Common myeloid progenitor, CD34-positive (primary cell): ENCODE data around the gene HMG20B.

Experiments used
- CTCF ChIA-PET: fragments of 350-600 bp; sonication (Branson Sonifier 250); formaldehyde crosslinking; loops from one replicate; lab custom pipeline; 2021; ENCODE audit warnings: antibody characterized with exemption; lab: Charles Lee
- POLR2A ChIA-PET: fragments of 350-600 bp; sonication (Branson Sonifier 250); formaldehyde crosslinking; loops from one replicate; lab custom pipeline; 2021; ENCODE audit warnings: antibody characterized with exemption; lab: Charles Lee
- DNase-seq, 3 donors: peaks; one replicate each; pipeline versions ENCODE4 v3.0.0 to v3.0.0-alpha.2; 2013
- H3K27ac ChIP-seq, 2 experiments: 1 replicate in 1 of 2; 2 replicates in 1 of 2; pipeline ENCODE4 v1.7.0; 2013; ENCODE audit warnings: inconsistent platforms in 2 of 2, low read length in 2 of 2, mild to moderate bottlenecking in 2 of 2, low read depth in 1 of 2, moderate library complexity in 1 of 2; ENCODE audit not compliant: severe bottlenecking in 2 of 2, insufficient read depth in 1 of 2, poor library complexity in 1 of 2
- H3K27me3 ChIP-seq, 5 experiments: replicated peaks in 2 of 5; 1 replicate in 3 of 5; 2 replicates in 2 of 5; pipeline versions ENCODE4 v1.6.1 to v1.7.0; 2013; ENCODE audit warnings: low read length in 4 of 5, mild to moderate bottlenecking in 2 of 5, moderate library complexity in 2 of 5, inconsistent platforms in 1 of 5; ENCODE audit not compliant: insufficient read depth in 5 of 5, control insufficient read depth in 4 of 5
- H3K36me3 ChIP-seq, 4 experiments: 1 replicate in 2 of 4; 2 replicates in 2 of 4; pipeline versions ENCODE4 v1.6.1 to v1.7.0; 2013; ENCODE audit warnings: low read length in 3 of 4, control low read depth in 1 of 4, mild to moderate bottlenecking in 1 of 4; ENCODE audit not compliant: control insufficient read depth in 4 of 4, insufficient read depth in 4 of 4
- H3K4me1 ChIP-seq, 4 experiments: 1 replicate in 3 of 4; 2 replicates in 1 of 4; pipeline versions ENCODE4 v1.6.1 to v1.7.1; 2013; ENCODE audit warnings: low read length in 3 of 4, mild to moderate bottlenecking in 3 of 4, control low read depth in 1 of 4, inconsistent platforms in 1 of 4, moderate library complexity in 1 of 4; ENCODE audit not compliant: control insufficient read depth in 4 of 4, insufficient read depth in 4 of 4; ENCODE audit errors: control extremely low read depth in 1 of 4
- H3K4me3 ChIP-seq, 7 experiments: 1 replicate in 4 of 7; 2 replicates in 3 of 7; pipeline versions ENCODE4 v1.5.1 to v1.7.0; 2013; ENCODE audit warnings: mild to moderate bottlenecking in 7 of 7, low read length in 6 of 7, moderate library complexity in 6 of 7, inconsistent platforms in 2 of 7, low read depth in 2 of 7, control low read depth in 1 of 7; ENCODE audit not compliant: insufficient read depth in 4 of 7, control insufficient read depth in 1 of 7; ENCODE audit errors: extremely low read depth in 1 of 7
- H3K9me3 ChIP-seq, 5 experiments: 1 replicate in 4 of 5; 2 replicates in 1 of 5; pipeline versions ENCODE4 v1.6.1 to v1.7.1; 2013; ENCODE audit warnings: low read length in 4 of 5, mild to moderate bottlenecking in 2 of 5, inconsistent platforms in 1 of 5, low read depth in 1 of 5, moderate library complexity in 1 of 5; ENCODE audit not compliant: control insufficient read depth in 4 of 5, insufficient read depth in 2 of 5; ENCODE audit errors: control extremely low read depth in 1 of 5
- WGBS: methylation state at CpG from one replicate; pipeline ENCODE4 v1.1.5; 2013; ENCODE audit not compliant: insufficient coverage; 5-methylcytosine and 5-hydroxymethylcytosine counted together

Gene HMG20B

DNA sequence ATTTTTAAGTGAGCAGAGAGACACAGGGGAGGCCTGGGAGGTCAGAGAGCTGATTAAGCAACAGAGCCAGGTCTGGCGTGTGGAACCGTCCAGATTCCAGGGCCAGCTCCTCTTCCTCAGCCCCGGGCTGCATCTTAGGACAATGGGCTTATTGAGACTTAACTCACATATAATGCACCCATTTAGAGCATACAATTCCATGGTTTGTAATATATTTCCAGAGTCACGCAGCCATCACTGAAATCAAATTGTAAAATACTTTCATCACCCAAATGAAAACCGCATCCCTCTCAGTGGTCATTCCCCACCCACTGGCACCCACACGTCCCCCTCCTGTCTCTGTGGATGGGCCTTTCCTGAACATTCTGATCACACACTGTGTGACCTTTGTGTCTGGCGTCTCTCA, 2.1 kb upstream of the HMG20B start:
- H3K9me3 ChIP-seq, result no peaks in the 10 kb centered on the region
- H3K36me3 ChIP-seq, result peaks cover 0 to 8% (median 1%) of the 10 kb centered on the region in 4 experiments
- no peaks in the 10 kb centered on the region for H3K27me3 ChIP-seq
- CTCF ChIA-PET, result no interaction called here
- H3K27ac ChIP-seq, result no peak overlapping the region
- DNase-seq, result no peak
- H3K4me1 ChIP-seq, result peaks cover 0 to 15% (median 12%) of the 10 kb centered on the region in 4 experiments
- 100% methylated on average over 7 of the region's 7 CpGs for WGBS
- POLR2A ChIA-PET, result interaction anchor here (0.6 kb wide), 1 partner anchor 29 kb away, joined by 3 read pairs; no protein-coding TSS in a partner anchor
- H3K4me3 ChIP-seq, result no peak overlapping the region

DNA sequence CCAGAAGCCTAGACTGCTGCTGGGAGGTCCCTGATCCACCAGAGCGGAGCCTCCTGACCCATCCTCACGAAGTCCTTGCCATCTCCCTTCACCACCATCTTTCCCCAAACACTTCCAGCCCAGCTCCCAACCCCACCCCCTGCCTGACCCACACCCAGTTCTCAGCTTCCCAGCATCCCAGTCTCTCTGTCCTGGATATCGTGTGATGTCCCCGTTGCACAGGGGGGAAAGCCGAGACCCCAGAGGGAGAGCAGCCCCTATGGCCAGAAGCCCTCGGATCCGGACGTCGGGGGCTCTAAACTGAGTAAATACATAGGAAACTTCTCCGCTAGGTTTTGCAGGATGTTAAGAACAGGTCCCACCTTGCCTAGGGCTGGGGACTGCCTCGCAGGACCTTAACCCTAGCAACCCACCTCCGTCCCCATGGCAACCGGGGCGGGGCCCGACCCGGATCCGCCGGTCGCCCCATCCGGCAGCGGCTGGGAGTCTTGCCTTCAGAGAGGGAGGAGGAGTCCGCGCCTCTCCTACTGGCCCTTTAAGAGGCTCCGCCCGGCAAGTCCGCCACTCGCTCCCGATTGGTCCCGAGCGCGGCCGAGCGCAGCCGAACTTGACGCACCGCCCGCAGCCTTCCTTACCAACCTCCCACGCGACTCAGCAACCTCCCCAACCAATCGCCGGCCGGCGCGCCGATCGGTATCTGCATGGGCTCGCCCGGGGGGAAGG, 451 bp upstream of the HMG20B start:
- DNase-seq, result peak; percentile 100
- Histone ChIP-seq H3K36me3 (peaks cover 0 to 19% (median 7%) of the 10 kb centered on the region in 4 experiments), H3K27me3 (no peaks in the 10 kb centered on the region), H3K4me3 (peak overlapping the region; percentile 33 to 78 (median 65)), H3K9me3 (no peaks in the 10 kb centered on the region), H3K4me1 (peaks cover 0 to 27% (median 17%) of the 10 kb centered on the region in 4 experiments), H3K27ac (peak overlapping the region; percentile 40 to 70)
- ChIA-PET CTCF (no interaction called here), POLR2A (interaction anchor here (0.6 kb wide), 1 partner anchor 1994 kb away, joined by 7 read pairs; no protein-coding TSS in a partner anchor)
- WGBS, result 4% methylated on average over 28 of the region's 48 CpGs

DNA sequence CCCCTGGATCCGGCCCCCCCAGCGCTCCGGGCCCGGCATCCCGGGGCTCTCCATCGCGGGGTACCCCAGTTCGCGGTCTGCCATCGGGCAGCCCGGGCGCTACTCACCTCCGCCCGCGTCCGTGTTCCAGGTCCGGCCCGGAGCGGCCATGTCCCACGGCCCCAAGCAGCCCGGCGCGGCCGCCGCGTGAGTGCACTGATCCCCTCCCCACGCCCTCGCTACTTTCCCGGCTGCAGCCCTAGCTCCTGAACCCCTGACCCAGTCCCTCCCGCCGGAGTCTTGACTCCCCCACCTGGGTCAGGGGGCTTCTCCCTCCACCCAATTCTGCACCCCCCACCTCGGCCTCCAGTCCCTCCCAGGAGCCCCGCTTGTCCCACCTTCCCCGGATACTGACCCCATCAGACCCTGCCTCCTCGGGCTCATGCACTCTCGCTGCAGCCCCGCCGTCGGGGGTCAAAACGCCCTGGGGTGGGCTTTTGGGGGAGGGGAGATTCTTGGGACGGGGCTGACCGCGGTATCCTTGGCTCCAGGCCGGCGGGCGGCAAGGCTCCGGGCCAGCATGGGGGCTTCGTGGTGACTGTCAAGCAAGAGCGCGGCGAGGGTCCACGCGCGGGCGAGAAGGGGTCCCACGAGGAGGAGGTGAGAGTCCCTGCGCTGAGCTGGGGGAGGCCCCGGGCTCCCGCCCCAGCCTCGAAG, 566 bp downstream of the HMG20B start:
- no peaks in the 10 kb centered on the region for H3K9me3 ChIP-seq
- CTCF ChIA-PET, result interaction anchor here (0.6 to 1.6 kb wide), 4 partner anchors 12 to 159 kb away, joined by 3 to 4 read pairs (median 4); partner anchors contain the start of gene GIPC3
- POLR2A ChIA-PET, result no interaction called here
- 0% methylated on average over 50 of the region's 60 CpGs for WGBS
- H3K27ac ChIP-seq, result peak overlapping the region; percentile 54 to 76
- H3K4me1 ChIP-seq, result peaks cover 0 to 27% (median 17%) of the 10 kb centered on the region in 4 experiments
- peaks cover 0 to 24% (median 8%) of the 10 kb centered on the region in 4 experiments for H3K36me3 ChIP-seq
- H3K4me3 ChIP-seq, result peak overlapping the region; percentile 64 to 92 (median 80)
- H3K27me3 ChIP-seq, result no peaks in the 10 kb centered on the region
- no peak for DNase-seq

DNA sequence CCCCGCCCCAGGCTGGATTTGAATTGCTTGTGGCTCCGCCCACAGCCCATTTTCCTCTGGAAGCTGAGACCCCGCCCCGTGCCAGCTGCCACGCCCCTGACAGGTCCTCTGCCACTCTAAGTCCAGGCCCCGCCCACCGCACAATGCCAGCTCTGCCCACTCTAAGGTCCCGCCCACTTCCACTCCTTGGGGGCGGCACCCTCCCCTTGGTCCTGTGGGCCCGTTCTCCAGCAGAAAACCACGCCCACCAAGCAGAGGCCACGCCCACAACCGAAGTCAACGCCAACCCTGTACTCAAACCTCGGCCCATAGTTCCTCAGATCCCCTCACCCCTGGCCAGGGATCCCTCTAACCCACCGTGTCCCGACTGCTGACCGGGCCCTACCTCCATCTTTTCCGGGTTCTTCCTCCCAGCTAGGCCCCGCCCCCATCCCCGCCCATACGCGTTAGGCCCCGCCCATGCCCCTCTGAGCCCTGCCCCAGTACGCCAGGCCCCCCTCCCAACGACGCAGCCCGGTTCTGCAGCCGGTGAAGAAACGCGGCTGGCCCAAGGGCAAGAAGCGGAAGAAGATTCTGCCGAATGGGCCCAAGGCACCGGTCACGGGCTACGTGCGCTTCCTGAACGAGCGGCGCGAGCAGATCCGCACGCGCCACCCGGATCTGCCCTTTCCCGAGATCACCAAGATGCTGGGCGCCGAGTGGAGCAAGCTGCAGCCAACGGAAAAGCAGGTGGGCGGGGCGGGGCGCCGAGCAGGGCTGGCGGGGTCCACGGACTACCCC, 1.3 kb downstream of the HMG20B start:
- ChIA-PET POLR2A (interaction anchor here (0.5 kb wide), 1 partner anchor 20 kb away, joined by 5 read pairs; no protein-coding TSS in a partner anchor), CTCF (interaction anchor here (0.6 to 1.6 kb wide), 4 partner anchors 11 to 158 kb away, joined by 3 to 4 read pairs (median 4); partner anchors contain the start of gene GIPC3)
- Histone ChIP-seq H3K27me3 (no peaks in the 10 kb centered on the region), H3K4me3 (peak overlapping the region in 6 of 7 experiments; percentile 75 to 92 (median 84)), H3K36me3 (peaks cover 0 to 30% (median 9%) of the 10 kb centered on the region in 4 experiments), H3K27ac (peak overlapping the region in 1 of 2 experiments; percentile 76), H3K4me1 (peaks cover 0 to 27% (median 17%) of the 10 kb centered on the region in 4 experiments), H3K9me3 (no peaks in the 10 kb centered on the region)
- WGBS, result 70% methylated on average over 39 of the region's 55 CpGs
- DNase-seq, result peak; percentile 94 to 96 (median 96)

DNA sequence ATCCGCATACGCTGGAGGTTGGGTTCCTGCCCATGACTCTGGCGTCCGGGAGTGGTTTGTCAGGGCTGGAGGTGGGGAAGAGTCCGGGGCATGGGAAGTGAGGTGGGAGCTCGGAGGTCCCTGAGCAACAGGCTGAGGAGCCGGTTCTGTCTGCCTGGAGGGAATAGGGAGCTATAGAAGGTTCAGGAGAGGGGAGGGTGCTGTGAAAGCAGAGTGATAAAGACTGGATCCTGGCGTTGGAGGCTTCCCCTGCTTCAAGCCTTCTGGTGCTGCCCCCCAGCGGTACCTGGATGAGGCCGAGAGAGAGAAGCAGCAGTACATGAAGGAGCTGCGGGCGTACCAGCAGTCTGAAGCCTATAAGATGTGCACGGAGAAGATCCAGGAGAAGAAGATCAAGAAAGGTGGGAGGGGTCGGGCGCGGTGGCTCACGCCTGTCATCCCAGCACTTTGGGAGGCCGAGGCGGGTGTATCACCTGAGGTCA, 2.6 kb downstream of the HMG20B start:
- peaks cover 0 to 30% (median 9%) of the 10 kb centered on the region in 4 experiments for H3K36me3 ChIP-seq
- no peak for DNase-seq
- H3K4me1 ChIP-seq, result peaks cover 0 to 32% (median 17%) of the 10 kb centered on the region in 4 experiments
- no peaks in the 10 kb centered on the region for H3K27me3 ChIP-seq
- H3K4me3 ChIP-seq, result no peak overlapping the region
- no peak overlapping the region for H3K27ac ChIP-seq
- POLR2A ChIA-PET, result no interaction called here
- WGBS, result 94% methylated on average over 9 of the region's 19 CpGs
- H3K9me3 ChIP-seq, result no peaks in the 10 kb centered on the region
- CTCF ChIA-PET, result interaction anchor here (0.9 to 1.1 kb wide), 2 partner anchors 18 to 29 kb away, joined by 3 to 6 read pairs; partner anchors contain the start of gene MFSD12

DNA sequence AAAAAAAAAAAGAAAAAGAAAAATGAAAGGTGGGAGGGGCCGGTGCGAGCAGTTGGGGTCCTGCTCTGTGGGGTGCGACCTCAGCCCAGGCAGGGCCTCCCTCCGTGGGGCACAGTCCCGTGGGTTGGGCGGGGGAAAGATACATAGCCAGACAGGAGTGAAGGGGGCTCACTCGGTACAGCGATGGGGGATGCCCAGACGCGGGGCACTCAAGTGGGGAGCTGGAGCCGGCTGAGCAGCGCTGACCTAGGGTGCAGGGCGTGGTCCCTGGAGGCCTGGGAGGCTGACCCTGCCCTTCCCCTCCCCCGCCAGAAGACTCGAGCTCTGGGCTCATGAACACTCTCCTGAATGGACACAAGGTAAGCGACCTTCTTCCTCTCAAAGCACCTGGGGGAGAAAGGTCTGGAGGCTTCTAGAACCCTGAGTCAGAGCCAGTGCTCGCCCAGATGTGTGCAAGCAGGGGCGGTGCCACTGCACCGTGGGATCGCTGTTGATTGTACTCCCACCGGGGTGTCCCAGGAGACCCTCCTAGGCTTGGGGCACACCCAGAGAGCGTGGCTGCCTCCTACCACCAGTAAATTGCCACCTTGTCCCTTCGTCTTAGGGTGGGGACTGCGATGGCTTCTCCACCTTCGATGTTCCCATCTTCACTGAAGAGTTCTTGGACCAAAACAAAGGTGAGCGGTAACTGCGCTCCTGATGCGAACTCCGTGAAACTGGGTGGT, 3.4 kb downstream of the HMG20B start:
- CTCF ChIA-PET, result interaction anchor here (1.0 to 2.0 kb wide), 2 partner anchors 9 to 58 kb away, joined by 3 to 5 read pairs; partner anchors contain the start of gene GIPC3
- 93% methylated on average over 23 of the region's 29 CpGs for WGBS
- H3K27me3 ChIP-seq, result no peaks in the 10 kb centered on the region
- H3K4me3 ChIP-seq, result peak overlapping the region in 4 of 7 experiments; percentile 26 to 66 (median 50)
- POLR2A ChIA-PET, result no interaction called here
- H3K9me3 ChIP-seq, result no peaks in the 10 kb centered on the region
- no peak for DNase-seq
- no peak overlapping the region for H3K27ac ChIP-seq
- H3K4me1 ChIP-seq, result peaks cover 0 to 32% (median 17%) of the 10 kb centered on the region in 4 experiments
- H3K36me3 ChIP-seq, result peaks cover 0 to 30% (median 9%) of the 10 kb centered on the region in 4 experiments
